Breast epithelium (tissue), 4 donors: ENCODE data around the gene CAGE1. TPM values are rescaled to one million over a fixed set of nuclear protein-coding genes. Genes with fewer than 3 reads are reported as not detected.
"Not testable (repeated sequence)": the region's sequence is repeated elsewhere in the genome, so short reads cannot be mapped to it uniquely, and the experiment has no call there.

Experiments used
- DNase-seq, 2 donors: peaks; one replicate each; pipeline ENCODE4 v3.0.0-alpha.2; 2019; ENCODE audit warnings: low spot score in 2 of 2
- H3K27ac ChIP-seq, 2 donors: fragments of 200-600 bp; sonication (generic) in 1 of 2; one replicate each; pipeline ENCODE4 v1.5.1; 2016 to 2019; ENCODE audit warnings: mild to moderate bottlenecking in 1 of 2
- H3K27me3 ChIP-seq, 2 donors: fragments of 200-600 bp; sonication (generic) in 1 of 2; one replicate each; pipeline versions ENCODE4 v1.5.1 to v1.6.0; 2017 to 2019; ENCODE audit warnings: control low read depth in 1 of 2, mild to moderate bottlenecking in 1 of 2
- H3K36me3 ChIP-seq: fragments of 200-600 bp; one replicate; pipeline ENCODE4 v1.5.1; 2019
- H3K4me1 ChIP-seq, 2 donors: fragments of 200-600 bp; sonication (generic); one replicate each; pipeline ENCODE4 v1.5.1; 2016 to 2019; ENCODE audit warnings: control low read depth in 1 of 2
- H3K4me3 ChIP-seq, 3 donors: fragments of 200-600 bp; sonication (generic); 1 replicate in 2 of 3; 2 replicates in 1 of 3; pipeline ENCODE4 v1.5.1; 2016 to 2019; ENCODE audit warnings: mild to moderate bottlenecking in 3 of 3, moderate library complexity in 2 of 3
- H3K9me3 ChIP-seq, 2 donors: fragments of 200-600 bp; sonication (generic) in 1 of 2; one replicate each; pipeline ENCODE4 v1.5.1; 2016 to 2019; ENCODE audit warnings: control low read depth in 1 of 2
- POLR2A ChIP-seq: fragments of 450-650 bp; IDR thresholded peaks from one replicate; pipeline ENCODE4 v1.6.1; 2016; ENCODE audit warnings: antibody characterized with exemption, mild to moderate bottlenecking, moderate library complexity
- POLR2AphosphoS5 ChIP-seq, 3 donors: sonication (generic); formaldehyde crosslinking; IDR thresholded peaks; one replicate each; pipeline ENCODE4 v1.6.1; 2017; ENCODE audit warnings: antibody characterized with exemption in 3 of 3
- intact Hi-C: fragments of 100-400 bp; cut with DNase I; formaldehyde crosslinking; loops from one replicate; pipeline ENCODE4 v1.15.1; 2023; ENCODE audit warnings: low total_unique reads
- total RNA-seq, 3 donors: library from RNA; depleted of rRNA; stranded (reverse); fragments of >200 nt; gene quantifications; one replicate each; pipeline ENCODE4 v1.1.0, GENCODE V29; 2016
- TF ChIP-seq, protein P1 (sequence below), 3 donors: fragments of 450-650 bp; IDR thresholded peaks; one replicate each; pipeline ENCODE4 v1.5.1; 2016 to 2017; ENCODE audit warnings: antibody characterized with exemption in 3 of 3, mild to moderate bottlenecking in 3 of 3, moderate library complexity in 3 of 3

CAGE1 gene
- total RNA-seq, 3 donors from 2014 or later: not detected

- Histone ChIP-seq H3K36me3 (no peaks in the 10 kb centered on the region), H3K9me3 (no peaks in the 10 kb centered on the region), H3K4me3 (no peak overlapping the region), H3K27me3 (no peaks in the 10 kb centered on the region), H3K27ac (no peak overlapping the region), H3K4me1 (no peaks in the 10 kb centered on the region)
- intact Hi-C loops: no loop called here
- TF ChIP-seq POLR2A (no peak), POLR2AphosphoS5 (IDR thresholded peaks at IDR 0.05) (no peak)
- TF ChIP-seq, protein P1, sequence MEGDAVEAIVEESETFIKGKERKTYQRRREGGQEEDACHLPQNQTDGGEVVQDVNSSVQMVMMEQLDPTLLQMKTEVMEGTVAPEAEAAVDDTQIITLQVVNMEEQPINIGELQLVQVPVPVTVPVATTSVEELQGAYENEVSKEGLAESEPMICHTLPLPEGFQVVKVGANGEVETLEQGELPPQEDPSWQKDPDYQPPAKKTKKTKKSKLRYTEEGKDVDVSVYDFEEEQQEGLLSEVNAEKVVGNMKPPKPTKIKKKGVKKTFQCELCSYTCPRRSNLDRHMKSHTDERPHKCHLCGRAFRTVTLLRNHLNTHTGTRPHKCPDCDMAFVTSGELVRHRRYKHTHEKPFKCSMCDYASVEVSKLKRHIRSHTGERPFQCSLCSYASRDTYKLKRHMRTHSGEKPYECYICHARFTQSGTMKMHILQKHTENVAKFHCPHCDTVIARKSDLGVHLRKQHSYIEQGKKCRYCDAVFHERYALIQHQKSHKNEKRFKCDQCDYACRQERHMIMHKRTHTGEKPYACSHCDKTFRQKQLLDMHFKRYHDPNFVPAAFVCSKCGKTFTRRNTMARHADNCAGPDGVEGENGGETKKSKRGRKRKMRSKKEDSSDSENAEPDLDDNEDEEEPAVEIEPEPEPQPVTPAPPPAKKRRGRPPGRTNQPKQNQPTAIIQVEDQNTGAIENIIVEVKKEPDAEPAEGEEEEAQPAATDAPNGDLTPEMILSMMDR (IDR thresholded peaks at IDR 0.05): no peak
- no peak for DNase-seq
Measured at GRCh38 chr6:7325750-7326149, 63.8 kb downstream of the CAGE1 start.

DNA sequence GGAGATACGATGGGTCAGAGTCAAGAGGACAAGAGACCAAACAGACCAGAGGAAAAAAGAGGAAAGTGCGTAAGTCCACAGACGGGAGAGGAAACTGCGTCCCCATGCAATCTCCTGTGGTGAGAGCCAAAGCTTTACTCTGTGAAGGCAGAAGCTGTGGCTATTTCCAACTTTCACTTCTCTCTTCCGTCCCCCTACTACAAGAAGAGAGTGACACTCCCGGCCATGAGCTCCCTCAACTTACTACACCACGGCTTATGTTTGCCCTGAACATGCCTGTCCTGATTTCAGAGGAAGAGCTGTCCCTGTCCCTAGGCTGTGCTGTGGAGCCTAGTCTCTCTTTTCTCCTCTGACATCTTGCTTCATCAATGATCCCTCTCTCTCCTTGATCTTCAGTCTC, 65.0 kb downstream of the CAGE1 start:
- Histone ChIP-seq H3K27ac (no peak overlapping the region), H3K36me3 (no peaks in the 10 kb centered on the region), H3K9me3 (no peaks in the 10 kb centered on the region), H3K4me3 (no peak overlapping the region), H3K27me3 (no peaks in the 10 kb centered on the region), H3K4me1 (no peaks in the 10 kb centered on the region)
- intact Hi-C loops: no loop called here
- TF ChIP-seq POLR2AphosphoS5 (IDR thresholded peaks at IDR 0.05): no peak
- TF ChIP-seq, protein P1 (IDR thresholded peaks at IDR 0.05): no peak
- TF ChIP-seq POLR2A: no peak
- DNase-seq: no peak

GRCh38 chr6:7323074-7323473, 66.5 kb downstream of the CAGE1 start:
- intact Hi-C loops: no loop called here
- no peak overlapping the region for H3K4me3 ChIP-seq
- no peaks in the 10 kb centered on the region for H3K4me1 ChIP-seq
- H3K9me3 ChIP-seq: no peaks in the 10 kb centered on the region
- TF ChIP-seq POLR2A (no peak), POLR2AphosphoS5 (IDR thresholded peaks at IDR 0.05) (no peak)
- TF ChIP-seq, protein P1 (IDR thresholded peaks at IDR 0.05): no peak
- H3K36me3 ChIP-seq: no peaks in the 10 kb centered on the region
- H3K27me3 ChIP-seq: no peaks in the 10 kb centered on the region
- no peak overlapping the region for H3K27ac ChIP-seq
- no peak for DNase-seq

DNA sequence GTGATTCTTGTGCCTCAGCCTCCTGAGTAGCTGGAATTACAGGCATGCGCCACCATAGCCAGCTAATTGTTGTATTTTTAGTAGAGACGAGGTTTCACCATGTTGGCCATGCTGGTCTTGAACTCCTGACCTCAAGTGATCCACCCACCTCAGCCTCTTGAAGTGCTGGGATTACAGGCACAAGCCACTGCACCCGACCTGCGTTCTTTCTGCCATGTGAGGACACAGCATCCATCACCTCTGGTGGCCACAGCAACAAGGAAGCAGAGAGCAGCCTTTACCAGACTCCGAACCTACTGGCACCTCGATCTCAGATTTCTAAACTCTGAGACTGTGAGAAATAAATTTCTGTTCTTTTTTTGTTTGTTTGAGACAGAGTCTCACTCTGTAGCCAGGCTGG, 67.7 kb downstream of the CAGE1 start:
- H3K4me1 ChIP-seq, H3K27me3 ChIP-seq, H3K4me3 ChIP-seq, H3K9me3 ChIP-seq, intact Hi-C loops, H3K36me3 ChIP-seq, H3K27ac ChIP-seq, DNase-seq: not testable (repeated sequence)

GRCh38 chr6:7319406-7319805, 70.1 kb downstream of the CAGE1 start:
- intact Hi-C loops, DNase-seq, H3K27ac ChIP-seq, H3K27me3 ChIP-seq, H3K4me1 ChIP-seq, H3K36me3 ChIP-seq, H3K9me3 ChIP-seq, H3K4me3 ChIP-seq: not testable (repeated sequence)

GRCh38 chr6:7317538-7317937, 72.0 kb downstream of the CAGE1 start:
- no peaks in the 10 kb centered on the region for H3K9me3 ChIP-seq
- no peak overlapping the region for H3K27ac ChIP-seq
- TF ChIP-seq POLR2A (no peak), POLR2AphosphoS5 (IDR thresholded peaks at IDR 0.05) (no peak)
- TF ChIP-seq, protein P1 (IDR thresholded peaks at IDR 0.05): no peak
- no peaks in the 10 kb centered on the region for H3K27me3 ChIP-seq
- no peak overlapping the region for H3K4me3 ChIP-seq
- H3K4me1 ChIP-seq: no peaks in the 10 kb centered on the region
- no peak for DNase-seq
- intact Hi-C loops: no loop called here
- no peaks in the 10 kb centered on the region for H3K36me3 ChIP-seq
